Measurements from ENCODE around the gene RRAGB.
A peak's percentile ranks its signal among the peaks of the same experiment; 100 is the strongest.
"Not testable (repeated sequence)": the region's sequence is repeated elsewhere in the genome, so short reads cannot be mapped to it uniquely, and the experiment has no call there.

RRAGB gene
- long read RNA-seq, transcript RRAGB-202 (10 exons, 2,061 nt) = major isoform, 5 of 34 reads
- long read RNA-seq, partial matches to known transcripts = 17 of 34 reads
- long read RNA-seq, other reads (novel, unspliced or antisense) = 11 of 34 reads

- Histone ChIP-seq H3K27me3 (ENCODE audit: insufficient read depth, poor library complexity, severe bottlenecking) (no peaks in the 10 kb centered on the region), H3K27ac (replicated peaks) (peak within 1 kb of the TSS; percentile 80), H3K4me3 (replicated peaks; ENCODE audit: insufficient read depth, low read length) (peak within 1 kb of the TSS; percentile 69)
- peak; percentile 3 for TF ChIP-seq CTCF (IDR thresholded peaks at IDR 0.05; ENCODE audit: insufficient read depth, low read length)
- peak; percentile 63; the same call in 1 of the 2 replicates for TF ChIP-seq POLR2AphosphoS5 (IDR thresholded peaks at IDR 0.05; ENCODE audit: low read depth)
- no peak for TF ChIP-seq SPI1 (IDR thresholded peaks at IDR 0.05; ENCODE audit: borderline replicate concordance, low read depth)
- DNase-seq (ENCODE audit: low read depth in 1 of 2, low spot score in 1 of 2) = peak; percentile 89 to 94
These were observed at the start of gene RRAGB for GRCh38 chrX:55717521-55718497. TSS of gene RRAGB (plus strand) at chrX:55717749. CDS start at chrX:55718328, 579 bp downstream.

- TF ChIP-seq CTCF (IDR thresholded peaks at IDR 0.05; ENCODE audit: insufficient read depth, low read length) (no peak), GABPA (IDR thresholded peaks at IDR 0.05; ENCODE audit: low read depth) (no peak), REST (IDR thresholded peaks at IDR 0.05; ENCODE audit: insufficient replicate concordance, low read depth) (no peak), POLR2AphosphoS5 (IDR thresholded peaks at IDR 0.05; ENCODE audit: low read depth) (no peak), SPI1 (IDR thresholded peaks at IDR 0.05; ENCODE audit: borderline replicate concordance, low read depth) (no peak)
- Histone ChIP-seq H3K27me3 (ENCODE audit: insufficient read depth, poor library complexity, severe bottlenecking) (no peaks in the 10 kb centered on the region), H3K27ac (replicated peaks) (no peak overlapping the region), H3K4me3 (replicated peaks; ENCODE audit: insufficient read depth, low read length) (no peak overlapping the region)
- no peak for DNase-seq (ENCODE audit: low read depth in 1 of 2, low spot score in 1 of 2)
These were observed 49.5 kb upstream of the RRAGB start for GRCh38 chrX:55668084-55668483.

GRCh38 chrX:55688579-55688978 is 29.0 kb upstream of the RRAGB start:
- H3K4me3 ChIP-seq (replicated peaks; ENCODE audit: insufficient read depth, low read length); DNase-seq (ENCODE audit: low read depth in 1 of 2, low spot score in 1 of 2); H3K27me3 ChIP-seq (ENCODE audit: insufficient read depth, poor library complexity, severe bottlenecking); H3K27ac ChIP-seq (replicated peaks): not testable (repeated sequence)

GRCh38 chrX:55695227-55696018 is 22.1 kb upstream of the RRAGB start:
- TF ChIP-seq SPI1 (IDR thresholded peaks at IDR 0.05; ENCODE audit: borderline replicate concordance, low read depth) (no peak), POLR2AphosphoS5 (IDR thresholded peaks at IDR 0.05; ENCODE audit: low read depth) (no peak), CTCF (IDR thresholded peaks at IDR 0.05; ENCODE audit: insufficient read depth, low read length) (no peak), REST (IDR thresholded peaks at IDR 0.05; ENCODE audit: insufficient replicate concordance, low read depth) (no peak), GABPA (IDR thresholded peaks at IDR 0.05; ENCODE audit: low read depth) (no peak)
- Histone ChIP-seq H3K4me3 (replicated peaks; ENCODE audit: insufficient read depth, low read length) (no peak overlapping the region), H3K27me3 (ENCODE audit: insufficient read depth, poor library complexity, severe bottlenecking) (no peaks in the 10 kb centered on the region), H3K27ac (replicated peaks) (no peak overlapping the region)
- no peak for DNase-seq (ENCODE audit: low read depth in 1 of 2, low spot score in 1 of 2)

Data from HL-60 (cell line).